Thoracic aorta (tissue), 2 donors: ENCODE data around the gene MBNL1. TPM values are rescaled to one million over a fixed set of nuclear protein-coding genes. Genes with fewer than 3 reads are reported as not detected.

Experiments
- ATAC-seq: fragments of 150-250 bp; one replicate; pipeline ENCODE4 v1.8.0; 2017; ENCODE audit warnings: low read depth; ENCODE audit not compliant: insufficient number of reproducible peaks, low FRiP score
- DNase-seq: peaks from one replicate; pipeline ENCODE4 v3.0.0-alpha.2; 2020; ENCODE audit warnings: low spot score
- H3K27ac ChIP-seq, 2 donors: fragments of 200-600 bp; sonication (generic); 1 replicate in 1 of 2; 2 replicates in 1 of 2; pipeline ENCODE4 v1.5.1; 2016; ENCODE audit warnings: mild to moderate bottlenecking in 2 of 2, moderate library complexity in 2 of 2
- H3K27me3 ChIP-seq: fragments of 200-600 bp; sonication (generic); replicated peaks from 2 replicates; pipeline ENCODE4 v1.6.0; 2016; ENCODE audit warnings: mild to moderate bottlenecking; ENCODE audit not compliant: insufficient read depth
- H3K36me3 ChIP-seq: fragments of 200-600 bp; sonication (generic); one replicate; pipeline ENCODE4 v1.5.1; 2016
- H3K4me1 ChIP-seq, 2 donors: fragments of 200-600 bp; sonication (generic); 1 replicate in 1 of 2; 2 replicates in 1 of 2; pipeline versions ENCODE4 v1.5.1 to v1.6.0; 2016; ENCODE audit warnings: low read depth in 2 of 2, mild to moderate bottlenecking in 1 of 2; ENCODE audit not compliant: control insufficient read depth in 1 of 2
- H3K4me3 ChIP-seq: fragments of 200-600 bp; sonication (generic); 2 replicates; pipeline ENCODE4 v1.5.1; 2016; ENCODE audit warnings: mild to moderate bottlenecking
- H3K9me3 ChIP-seq: fragments of 200-600 bp; sonication (generic); 2 replicates; pipeline ENCODE4 v1.5.1; 2016
- total RNA-seq, 2 donors: library from RNA; depleted of rRNA; stranded (reverse); fragments of >200 nt; gene quantifications; one replicate each; pipeline versions ENCODE4 v1.1.0 to v1.2.3, GENCODE V29; 2016
- TF ChIP-seq, protein P1 (sequence below): fragments of 200-600 bp; sonication (generic); IDR thresholded peaks from one replicate; pipeline ENCODE4 v1.5.1; 2019; ENCODE audit warnings: antibody characterized with exemption

The MBNL1 gene
- total RNA-seq, 2 donors from 2014 or later, result 783 to 1,062 TPM

- Histone ChIP-seq H3K4me3 (no peak overlapping the region), H3K27me3 (no peaks in the 10 kb centered on the region), H3K27ac (peak overlapping the region; percentile 23 to 65), H3K36me3 (no peaks in the 10 kb centered on the region), H3K4me1 (peaks cover 78 to 88% of the 10 kb centered on the region in 2 donors), H3K9me3 (no peaks in the 10 kb centered on the region)
- TF ChIP-seq, protein P1, sequence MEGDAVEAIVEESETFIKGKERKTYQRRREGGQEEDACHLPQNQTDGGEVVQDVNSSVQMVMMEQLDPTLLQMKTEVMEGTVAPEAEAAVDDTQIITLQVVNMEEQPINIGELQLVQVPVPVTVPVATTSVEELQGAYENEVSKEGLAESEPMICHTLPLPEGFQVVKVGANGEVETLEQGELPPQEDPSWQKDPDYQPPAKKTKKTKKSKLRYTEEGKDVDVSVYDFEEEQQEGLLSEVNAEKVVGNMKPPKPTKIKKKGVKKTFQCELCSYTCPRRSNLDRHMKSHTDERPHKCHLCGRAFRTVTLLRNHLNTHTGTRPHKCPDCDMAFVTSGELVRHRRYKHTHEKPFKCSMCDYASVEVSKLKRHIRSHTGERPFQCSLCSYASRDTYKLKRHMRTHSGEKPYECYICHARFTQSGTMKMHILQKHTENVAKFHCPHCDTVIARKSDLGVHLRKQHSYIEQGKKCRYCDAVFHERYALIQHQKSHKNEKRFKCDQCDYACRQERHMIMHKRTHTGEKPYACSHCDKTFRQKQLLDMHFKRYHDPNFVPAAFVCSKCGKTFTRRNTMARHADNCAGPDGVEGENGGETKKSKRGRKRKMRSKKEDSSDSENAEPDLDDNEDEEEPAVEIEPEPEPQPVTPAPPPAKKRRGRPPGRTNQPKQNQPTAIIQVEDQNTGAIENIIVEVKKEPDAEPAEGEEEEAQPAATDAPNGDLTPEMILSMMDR, result no peak
- DNase-seq (no peak), ATAC-seq (no peak)
Observed at GRCh38 chr3:152285509-152285908, 16.8 kb downstream of the MBNL1 start.

- DNase-seq (no peak), ATAC-seq (no peak)
- TF ChIP-seq, protein P1, result no peak
- peak overlapping the region; percentile 51 for H3K4me3 ChIP-seq
- H3K27ac ChIP-seq, result peak overlapping the region; percentile 42 to 64
- H3K4me1 ChIP-seq, result peaks cover 78 to 89% of the 10 kb centered on the region in 2 donors
- no peaks in the 10 kb centered on the region for H3K36me3 ChIP-seq
- H3K9me3 ChIP-seq, result no peaks in the 10 kb centered on the region
- no peaks in the 10 kb centered on the region for H3K27me3 ChIP-seq
Observed at GRCh38 chr3:152287898-152288576, 19.3 kb downstream of the MBNL1 start.

DNA sequence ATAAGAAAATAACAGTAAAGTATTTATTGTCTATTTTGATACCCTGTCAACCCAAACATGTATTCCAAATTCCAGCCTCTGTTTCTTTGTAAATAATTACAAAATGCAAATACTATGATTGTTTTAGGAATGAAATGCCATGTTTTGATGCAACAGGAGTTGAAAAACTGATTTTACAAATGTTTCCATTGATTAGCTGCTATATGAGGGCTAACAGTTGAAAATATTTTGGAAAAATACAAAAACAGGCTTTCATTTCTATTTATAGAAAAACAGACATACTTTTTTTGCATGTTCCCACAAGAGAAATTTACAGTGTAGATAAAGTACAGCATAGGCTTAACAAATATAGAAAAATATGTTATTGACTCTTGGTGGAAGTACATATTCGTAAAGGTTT lies 20.0 kb downstream of the MBNL1 start:
- no peaks in the 10 kb centered on the region for H3K27me3 ChIP-seq
- TF ChIP-seq, protein P1, result no peak
- H3K27ac ChIP-seq, result peak overlapping the region in 1 of 2 donors; percentile 64
- H3K36me3 ChIP-seq, result no peaks in the 10 kb centered on the region
- no peak for DNase-seq
- H3K4me1 ChIP-seq, result peaks cover 78 to 89% of the 10 kb centered on the region in 2 donors
- no peaks in the 10 kb centered on the region for H3K9me3 ChIP-seq
- ATAC-seq, result no peak
- H3K4me3 ChIP-seq, result peak overlapping the region; percentile 51

DNA sequence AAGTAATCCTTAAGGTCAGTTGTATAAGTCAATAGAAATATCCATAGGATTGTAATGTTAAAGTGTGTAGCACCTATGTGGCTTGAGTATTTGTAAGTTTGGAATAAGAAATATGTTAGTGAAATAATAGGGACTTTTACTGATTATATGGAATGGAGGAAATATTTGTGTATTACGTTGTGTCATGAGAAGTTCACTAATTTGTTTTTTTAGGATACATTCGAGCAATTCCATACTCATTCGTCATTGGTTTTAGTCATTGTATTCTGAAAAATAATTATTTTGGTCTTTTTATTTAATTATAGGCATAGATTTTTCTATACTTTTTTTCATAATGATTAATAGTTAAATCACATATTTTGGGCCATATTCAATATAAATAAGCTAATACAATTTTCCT lies 21.0 kb downstream of the MBNL1 start:
- DNase-seq (no peak), ATAC-seq (no peak)
- Histone ChIP-seq H3K4me3 (no peak overlapping the region), H3K9me3 (no peaks in the 10 kb centered on the region), H3K36me3 (no peaks in the 10 kb centered on the region), H3K27ac (peak overlapping the region; percentile 10 to 60), H3K4me1 (peaks cover 70 to 81% of the 10 kb centered on the region in 2 donors), H3K27me3 (no peaks in the 10 kb centered on the region)
- TF ChIP-seq, protein P1, result no peak

DNA sequence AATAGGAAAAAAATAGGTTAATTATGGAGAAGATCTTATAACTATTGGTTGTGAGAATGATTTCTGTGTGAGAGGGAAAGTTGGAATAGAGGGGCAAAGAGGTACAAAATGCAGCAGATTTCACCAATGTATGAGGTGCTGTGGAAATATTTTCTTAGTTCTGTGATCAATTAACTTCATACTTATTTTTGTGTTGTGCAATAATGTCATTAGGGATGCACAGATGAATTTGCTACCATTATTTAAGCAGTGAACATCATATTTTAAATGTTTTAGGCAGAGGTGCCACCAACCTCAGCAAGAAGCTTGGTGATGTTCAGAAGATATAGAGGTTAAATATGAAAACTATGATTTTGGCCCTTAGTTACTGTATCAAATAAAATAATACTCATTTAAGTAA lies 21.6 kb downstream of the MBNL1 start:
- H3K9me3 ChIP-seq, result no peaks in the 10 kb centered on the region
- H3K4me1 ChIP-seq, result peaks cover 71 to 81% of the 10 kb centered on the region in 2 donors
- no peaks in the 10 kb centered on the region for H3K36me3 ChIP-seq
- DNase-seq (no peak), ATAC-seq (no peak)
- TF ChIP-seq, protein P1, result no peak
- peak overlapping the region; percentile 32 for H3K4me3 ChIP-seq
- peak overlapping the region; percentile 10 to 60 for H3K27ac ChIP-seq
- H3K27me3 ChIP-seq, result no peaks in the 10 kb centered on the region
